HPDE6-E6E7 (cell line): ENCODE data around the gene PRMT6.
"Not testable (repeated sequence)": the region's sequence is repeated elsewhere in the genome, so short reads cannot be mapped to it uniquely, and the experiment has no call there.

Experiments used
- DNase-seq: peaks from one replicate; pipeline ENCODE4 v3.0.0; 2011; ENCODE audit warnings: missing footprints; ENCODE audit errors: extremely low spot score

Gene PRMT6

GRCh38 chr1:107093395-107093794 lies 36.9 kb downstream of the PRMT6 start:
- not testable (repeated sequence) for DNase-seq

DNA sequence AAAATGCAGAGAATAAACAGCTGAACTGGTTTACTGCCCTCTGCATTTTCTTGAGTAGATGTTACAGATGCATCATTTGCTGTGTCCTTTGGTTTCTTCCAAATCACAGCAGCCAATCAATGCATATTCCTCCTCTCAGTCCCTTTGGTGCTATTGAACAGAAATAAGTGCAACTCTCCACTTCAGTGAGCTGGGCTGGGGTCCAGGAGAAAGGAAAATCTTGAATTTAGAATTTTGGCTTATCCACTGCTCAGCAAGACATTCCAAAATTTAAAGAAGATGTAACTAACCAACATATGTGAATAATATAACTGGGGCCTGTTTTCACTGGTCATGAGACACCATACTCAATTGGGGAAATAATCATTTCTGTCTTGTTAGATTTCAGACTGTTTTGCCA lies 39.2 kb downstream of the PRMT6 start:
- no peak for DNase-seq

DNA sequence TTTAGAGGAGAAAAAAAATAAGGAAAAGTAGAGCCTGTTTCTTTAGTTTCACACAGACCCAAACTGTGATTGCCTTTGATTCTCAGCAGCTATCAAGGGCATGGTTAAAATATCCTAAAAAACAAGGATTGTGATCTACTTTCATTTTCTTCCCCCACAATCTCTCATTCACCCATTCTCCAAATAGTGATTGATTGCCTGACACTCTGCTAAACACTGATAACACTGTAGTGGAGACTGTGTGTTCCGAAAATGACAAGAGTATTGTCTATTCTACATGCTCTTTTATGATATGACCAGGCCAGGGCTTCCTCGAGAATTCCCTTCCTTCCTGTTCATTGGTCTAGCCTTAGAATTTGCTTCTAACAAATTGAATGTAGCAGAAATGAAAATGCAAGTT lies 40.2 kb downstream of the PRMT6 start:
- no peak for DNase-seq

DNA sequence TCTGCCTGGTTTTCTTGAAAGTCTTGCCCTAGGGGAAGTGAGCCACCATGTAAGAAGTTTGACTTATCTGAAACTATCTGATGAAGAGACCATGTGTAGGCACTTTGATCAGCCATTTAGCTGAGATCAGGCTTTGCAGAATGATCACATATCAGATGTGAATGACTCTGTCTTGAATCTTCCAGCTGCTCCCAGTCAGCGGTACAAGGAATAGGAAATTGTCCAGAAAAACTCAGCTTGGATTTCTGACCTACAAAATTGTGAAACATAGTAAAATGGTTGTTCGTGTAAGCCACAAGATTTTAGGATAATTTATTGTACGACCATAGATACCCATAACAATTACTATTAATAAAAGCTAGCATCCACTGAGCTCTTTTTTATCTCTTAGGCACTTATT lies 42.5 kb downstream of the PRMT6 start:
- no peak for DNase-seq

GRCh38 chr1:107100331-107100984 lies 44.0 kb downstream of the PRMT6 start:
- DNase-seq = no peak

- no peak for DNase-seq
Observed at GRCh38 chr1:107105914-107106313, 49.4 kb downstream of the PRMT6 start.
